HCT116 (cell line): Measurements from ENCODE around the gene DPH5. TPM values are rescaled to one million over a fixed set of nuclear protein-coding genes. Genes with fewer than 3 reads are reported as not detected.

Source experiments
- ATAC-seq: fragments of 200-7000 bp; cut with Tn5 transposase; 2 replicates; pipeline ENCODE4 v1.9.1; 2020; ENCODE audit warnings: mild to moderate bottlenecking, moderate library complexity
- BruUV-seq: library from RNA; stranded (reverse); fragments of 400-500 nt; replicated peaks from 2 replicates; lab custom pipeline; 2021; lab: Mats Ljungman, UMichigan
- CTCF ChIA-PET: fragments of 300-600 bp; sonication (Branson Sonifier 250); formaldehyde crosslinking; loops from one replicate; lab custom pipeline; 2021; ENCODE audit warnings: antibody characterized with exemption; lab: Charles Lee
- POLR2A ChIA-PET: fragments of 300-600, 350-600 bp; sonication (Branson Sonifier 250); formaldehyde crosslinking; loops from one replicate; lab custom pipeline; 2021; ENCODE audit warnings: antibody characterized with exemption; lab: Charles Lee
- RAD21 ChIA-PET, 2 experiments: fragments of 300-600 bp; sonication (Branson Sonifier 250); formaldehyde crosslinking; loops; one replicate each; lab custom pipeline; 2023; ENCODE audit warnings: low total read pairs in 2 of 2; ENCODE audit not compliant: uncharacterized antibody in 2 of 2, unreplicated experiment in 2 of 2, low non-redundant PET in 1 of 2; lab: Charles Lee
- DNase-seq: peaks from one replicate; pipeline ENCODE4 v3.0.0-alpha.2; 2010; ENCODE audit warnings: low read depth, low spot score
- H2AFZ ChIP-seq: fragments of 200-600 bp; shearing (Covaris generic), sonication (generic); 2 replicates; pipeline ENCODE4 v1.6.1; 2017; ENCODE audit warnings: low read depth, mixed run types, mixed read lengths, antibody characterized with exemption, low read length; ENCODE audit not compliant: poor library complexity, severe bottlenecking
- H3K27ac ChIP-seq: 2 replicates; pipeline ENCODE4 v1.5.1; 2012; ENCODE audit warnings: low read depth, low read length
- H3K27me3 ChIP-seq: fragments of 200-600 bp; sonication (generic); 2 replicates; pipeline ENCODE4 v1.6.1; 2016; ENCODE audit warnings: mixed run types, low read length, mixed read lengths; ENCODE audit not compliant: insufficient read depth
- H3K36me3 ChIP-seq, 2 experiments: fragments of 200-500 bp in 1 of 2; fragments of 200-600 bp in 1 of 2; sonication (Bioruptor generic) in 1 of 2; sonication (generic) in 1 of 2; 2 replicates each; pipeline versions ENCODE4 v1.5.1 to v1.6.1; 2014 to 2016; ENCODE audit warnings: low read length in 2 of 2, inconsistent platforms in 1 of 2, mixed read lengths in 1 of 2, mixed run types in 1 of 2; ENCODE audit not compliant: insufficient read depth in 2 of 2, control insufficient read depth in 1 of 2
- H3K4me1 ChIP-seq, 2 experiments: fragments of 200-600 bp in 1 of 2; sonication (generic) in 1 of 2; 2 replicates each; pipeline versions ENCODE4 v1.5.1 to v1.6.1; 2012 to 2017; ENCODE audit warnings: low read length in 2 of 2, inconsistent platforms in 1 of 2, mild to moderate bottlenecking in 1 of 2, mixed read lengths in 1 of 2, mixed run types in 1 of 2, moderate library complexity in 1 of 2; ENCODE audit not compliant: insufficient read depth in 2 of 2, control insufficient read depth in 1 of 2
- H3K4me2 ChIP-seq: fragments of 200-600 bp; sonication (generic); 2 replicates; pipeline ENCODE4 v1.6.1; 2017; ENCODE audit warnings: mixed run types, low read length, mixed read lengths
- H3K4me3 ChIP-seq, 2 experiments: fragments of 200-600 bp in 1 of 2; sonication (generic) in 1 of 2; replicated peaks in 1 of 2; 2 replicates each; pipeline ENCODE4 v1.5.1; 2011 to 2016; ENCODE audit warnings: low read length in 2 of 2, control low read depth in 1 of 2, low read depth in 1 of 2, mild to moderate bottlenecking in 1 of 2, mixed read lengths in 1 of 2, mixed run types in 1 of 2
- H3K79me2 ChIP-seq: fragments of 200-600 bp; sonication (generic); 2 replicates; pipeline ENCODE4 v1.6.1; 2017; ENCODE audit warnings: mild to moderate bottlenecking, mixed run types, low read length, moderate library complexity, mixed read lengths; ENCODE audit not compliant: insufficient read depth
- H3K9ac ChIP-seq: fragments of 200-600 bp; sonication (generic); 2 replicates; pipeline ENCODE4 v1.6.1; 2016; ENCODE audit warnings: low read length, mixed read lengths
- H3K9me2 ChIP-seq: fragments of 200-600 bp; sonication (generic), shearing (Covaris generic); 2 replicates; pipeline ENCODE4 v1.6.1; 2017; ENCODE audit warnings: mixed run types, mild to moderate bottlenecking, moderate library complexity; ENCODE audit not compliant: insufficient read depth
- H3K9me3 ChIP-seq, 2 experiments: fragments of 200-500 bp in 1 of 2; fragments of 200-600 bp in 1 of 2; sonication (Bioruptor generic) in 1 of 2; sonication (generic) in 1 of 2; 2 replicates each; pipeline ENCODE4 v1.6.1; 2014 to 2017; ENCODE audit warnings: low read length in 2 of 2, mixed read lengths in 2 of 2, inconsistent platforms in 1 of 2, low read depth in 1 of 2, mild to moderate bottlenecking in 1 of 2, mixed run types in 1 of 2, moderate library complexity in 1 of 2; ENCODE audit not compliant: control insufficient read depth in 1 of 2, insufficient read depth in 1 of 2
- H4K20me1 ChIP-seq: fragments of 200-600 bp; sonication (generic), shearing (Covaris generic); 2 replicates; pipeline ENCODE4 v1.6.1; 2017; ENCODE audit warnings: mixed run types, mild to moderate bottlenecking, moderate library complexity; ENCODE audit not compliant: insufficient read depth
- CBX3 ChIP-seq: IDR thresholded peaks from 2 replicates; pipeline ENCODE4 v1.6.1; 2012; ENCODE audit warnings: low read depth
- CEBPB ChIP-seq: IDR thresholded peaks from 2 replicates; pipeline ENCODE4 v1.6.1; 2012; ENCODE audit warnings: low read depth
- EGR1 ChIP-seq: IDR thresholded peaks from 2 replicates; pipeline ENCODE4 v1.6.1; 2012; ENCODE audit warnings: low read depth
- ELF1 ChIP-seq: IDR thresholded peaks from 2 replicates; pipeline ENCODE4 v1.6.1; 2012; ENCODE audit warnings: low read depth, borderline replicate concordance
- EZH2 ChIP-seq: fragments of 200-600 bp; sonication (generic); IDR thresholded peaks from 2 replicates; pipeline ENCODE4 v1.6.1; 2017; ENCODE audit warnings: antibody characterized with exemption, mixed run types
- EZH2phosphoT487 ChIP-seq: fragments of 200-600 bp; IDR thresholded peaks from 2 replicates; pipeline ENCODE4 v1.6.1; 2018; ENCODE audit warnings: antibody characterized with exemption, borderline replicate concordance
- FOSL1 ChIP-seq: IDR thresholded peaks from 2 replicates; pipeline ENCODE4 v1.6.1; 2012; ENCODE audit warnings: low read depth
- POLR2A ChIP-seq: IDR thresholded peaks from 2 replicates; pipeline ENCODE4 v1.7.0; 2011; ENCODE audit warnings: borderline replicate concordance; ENCODE audit not compliant: insufficient read depth, insufficient read length; ENCODE audit errors: extremely low read depth
- POLR2AphosphoS5 ChIP-seq: IDR thresholded peaks from 2 replicates; pipeline ENCODE4 v1.6.1; 2011; ENCODE audit warnings: mild to moderate bottlenecking, low read depth, low read length, moderate library complexity
- RAD21 ChIP-seq: IDR thresholded peaks from 2 replicates; pipeline ENCODE4 v1.6.1; 2012; ENCODE audit warnings: low read depth, mild to moderate bottlenecking
- SIN3A ChIP-seq: IDR thresholded peaks from 2 replicates; pipeline ENCODE4 v1.6.1; 2012; ENCODE audit warnings: low read depth
- SP1 ChIP-seq: IDR thresholded peaks from 2 replicates; pipeline ENCODE4 v1.6.1; 2012; ENCODE audit warnings: low read depth
- SRF ChIP-seq: IDR thresholded peaks from 2 replicates; pipeline ENCODE4 v1.6.1; 2012; ENCODE audit warnings: low read depth
- YY1 ChIP-seq: IDR thresholded peaks from 2 replicates; pipeline ENCODE4 v1.6.1; 2011; ENCODE audit warnings: low read length, low read depth, moderate library complexity, mild to moderate bottlenecking; ENCODE audit not compliant: insufficient replicate concordance; ENCODE audit errors: extremely low read depth
- ZBTB33 ChIP-seq: IDR thresholded peaks from 2 replicates; pipeline ENCODE4 v1.6.1; 2011; ENCODE audit warnings: mild to moderate bottlenecking, low read length, moderate library complexity; ENCODE audit not compliant: insufficient replicate concordance; ENCODE audit errors: extremely low read depth
- ZFX ChIP-seq: fragments of 450-650 bp; IDR thresholded peaks from 2 replicates; pipeline ENCODE4 v1.6.1; 2017
- intact Hi-C: fragments of 100-400 bp; cut with micrococcal nuclease; formaldehyde crosslinking; loops from 2 replicates; pipeline ENCODE4 v1.10.0; 2022
- total RNA-seq: library from RNA; stranded (reverse); gene quantifications from one replicate; pipeline ENCODE4 v1.2.1, GENCODE V29; 2021; ENCODE audit not compliant: unreplicated experiment
- TF ChIP-seq, protein P1 (sequence below): IDR thresholded peaks from 2 replicates; pipeline ENCODE4 v1.6.1; 2012
- TF ChIP-seq, protein P2 (sequence below), 3 experiments: fragments of 200-600 bp in 1 of 3; sonication (generic) in 1 of 3; IDR thresholded peaks in 2 of 3; conservative IDR thresholded peaks in 1 of 3; 2 replicates each; pipeline ENCODE4 v1.5.1; 2012 to 2017; ENCODE audit warnings: low read depth in 2 of 3, low read length in 2 of 3, antibody characterized with exemption in 1 of 3, borderline replicate concordance in 1 of 3, control low read depth in 1 of 3, mild to moderate bottlenecking in 1 of 3, mixed read lengths in 1 of 3, mixed run types in 1 of 3, moderate library complexity in 1 of 3; ENCODE audit not compliant: insufficient read depth in 1 of 3

Gene DPH5
- total RNA-seq, 1 experiment from 2014 or later, result 55.8 TPM

DNA sequence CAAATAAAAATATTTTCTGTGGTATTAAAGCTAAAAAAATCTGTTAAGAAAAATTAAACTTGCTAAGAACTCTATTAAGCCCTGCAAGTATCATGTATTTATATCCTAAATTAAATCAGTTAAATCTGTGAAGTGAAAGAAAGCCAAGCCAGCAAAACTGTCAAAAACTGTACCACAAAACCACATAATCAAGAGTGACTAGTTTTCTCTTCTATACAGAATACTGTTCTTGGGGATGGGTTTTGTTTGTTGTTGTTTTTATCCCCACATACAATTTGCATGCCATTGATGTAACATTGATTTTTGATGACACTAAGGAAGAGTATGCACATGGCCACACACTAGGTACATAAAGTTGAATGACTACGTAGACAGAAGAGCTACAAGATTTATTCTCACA is 20.4 kb downstream of the DPH5 start:
- Histone ChIP-seq H3K36me3 (peaks cover 4 to 16% of the 10 kb centered on the region in 2 experiments; a peak in 2 of 4 replicates), H3K27me3 (no peaks in the 10 kb centered on the region), H3K4me3 (no peak overlapping the region), H3K79me2 (no peaks in the 10 kb centered on the region), H3K9me2 (no peaks in the 10 kb centered on the region), H4K20me1 (no peaks in the 10 kb centered on the region), H2AFZ (no peak overlapping the region), H3K9me3 (no peaks in the 10 kb centered on the region), H3K27ac (no peak overlapping the region), H3K4me1 (peaks cover 0 to 9% of the 10 kb centered on the region in 2 experiments; a peak in 1 of 4 replicates), H3K9ac (no peak overlapping the region), H3K4me2 (no peak overlapping the region)
- ChIA-PET CTCF (no interaction called here), RAD21 (no interaction called here), POLR2A (no interaction called here)
- DNase-seq (no peak), ATAC-seq (no peak)
- BruUV-seq, result no TSS peak
- intact Hi-C loops, result no loop called here
- TF ChIP-seq CBX3 (no peak), EZH2 (no peak), CEBPB (no peak)

DNA sequence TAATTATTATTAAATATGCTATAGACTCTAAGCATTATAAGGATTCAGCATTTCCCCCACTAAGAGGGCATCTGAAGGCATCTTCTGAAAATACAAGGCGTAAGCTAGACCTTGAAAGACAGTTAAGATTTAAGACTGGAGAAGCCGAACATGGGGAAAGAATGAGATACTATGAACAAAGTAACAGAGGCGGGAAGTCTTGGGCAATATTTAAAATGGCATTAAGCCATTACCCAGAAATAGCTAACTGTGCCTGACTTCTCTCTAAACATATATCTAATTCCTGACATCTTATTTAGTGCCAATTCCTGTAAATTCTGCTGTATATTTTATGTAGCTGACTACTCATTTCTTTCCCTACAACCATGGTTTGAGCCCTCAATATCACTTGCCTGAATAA is 20.9 kb downstream of the DPH5 start:
- peaks cover 0 to 9% of the 10 kb centered on the region in 2 experiments; a peak in 1 of 4 replicates for H3K4me1 ChIP-seq
- DNase-seq (no peak), ATAC-seq (no peak)
- H3K4me2 ChIP-seq, result no peak overlapping the region
- ChIA-PET POLR2A (no interaction called here), CTCF (no interaction called here), RAD21 (no interaction called here)
- H2AFZ ChIP-seq, result no peak overlapping the region
- no peaks in the 10 kb centered on the region for H4K20me1 ChIP-seq
- BruUV-seq, result no TSS peak
- no peaks in the 10 kb centered on the region for H3K9me2 ChIP-seq
- no peaks in the 10 kb centered on the region for H3K79me2 ChIP-seq
- no peak overlapping the region for H3K27ac ChIP-seq
- H3K4me3 ChIP-seq, result no peak overlapping the region
- no peaks in the 10 kb centered on the region for H3K9me3 ChIP-seq
- no peaks in the 10 kb centered on the region for H3K27me3 ChIP-seq
- peaks cover 4 to 16% of the 10 kb centered on the region in 2 experiments; a peak in 2 of 4 replicates for H3K36me3 ChIP-seq
- intact Hi-C loops, result no loop called here
- no peak overlapping the region for H3K9ac ChIP-seq
- TF ChIP-seq CBX3, result no peak
- TF ChIP-seq SIN3A, result no peak
- TF ChIP-seq ZFX, result no peak
- no peak for TF ChIP-seq SP1
- TF ChIP-seq POLR2A, result no peak
- TF ChIP-seq ELF1, result no peak
- TF ChIP-seq FOSL1, result no peak
- TF ChIP-seq RAD21, result no peak
- no peak for TF ChIP-seq POLR2AphosphoS5
- no peak for TF ChIP-seq YY1
- TF ChIP-seq EGR1, result no peak
- no peak for TF ChIP-seq EZH2phosphoT487
- TF ChIP-seq, protein P1, sequence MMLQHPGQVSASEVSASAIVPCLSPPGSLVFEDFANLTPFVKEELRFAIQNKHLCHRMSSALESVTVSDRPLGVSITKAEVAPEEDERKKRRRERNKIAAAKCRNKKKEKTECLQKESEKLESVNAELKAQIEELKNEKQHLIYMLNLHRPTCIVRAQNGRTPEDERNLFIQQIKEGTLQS, result no peak
- no peak for TF ChIP-seq SRF
- TF ChIP-seq ZBTB33, result no peak
- TF ChIP-seq, protein P2, sequence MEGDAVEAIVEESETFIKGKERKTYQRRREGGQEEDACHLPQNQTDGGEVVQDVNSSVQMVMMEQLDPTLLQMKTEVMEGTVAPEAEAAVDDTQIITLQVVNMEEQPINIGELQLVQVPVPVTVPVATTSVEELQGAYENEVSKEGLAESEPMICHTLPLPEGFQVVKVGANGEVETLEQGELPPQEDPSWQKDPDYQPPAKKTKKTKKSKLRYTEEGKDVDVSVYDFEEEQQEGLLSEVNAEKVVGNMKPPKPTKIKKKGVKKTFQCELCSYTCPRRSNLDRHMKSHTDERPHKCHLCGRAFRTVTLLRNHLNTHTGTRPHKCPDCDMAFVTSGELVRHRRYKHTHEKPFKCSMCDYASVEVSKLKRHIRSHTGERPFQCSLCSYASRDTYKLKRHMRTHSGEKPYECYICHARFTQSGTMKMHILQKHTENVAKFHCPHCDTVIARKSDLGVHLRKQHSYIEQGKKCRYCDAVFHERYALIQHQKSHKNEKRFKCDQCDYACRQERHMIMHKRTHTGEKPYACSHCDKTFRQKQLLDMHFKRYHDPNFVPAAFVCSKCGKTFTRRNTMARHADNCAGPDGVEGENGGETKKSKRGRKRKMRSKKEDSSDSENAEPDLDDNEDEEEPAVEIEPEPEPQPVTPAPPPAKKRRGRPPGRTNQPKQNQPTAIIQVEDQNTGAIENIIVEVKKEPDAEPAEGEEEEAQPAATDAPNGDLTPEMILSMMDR (IDR thresholded peaks at IDR 0.05 in 2 of 3, conservative IDR thresholded peaks at IDR 0.05 in 1 of 3; ENCODE audit: borderline replicate concordance in 1 of 3, insufficient read depth in 1 of 3, low read depth in 2 of 3, low read length in 2 of 3), result no peak
